GM11168 (cell line): ENCODE results near the gene BMP7.
"Not testable (repeated sequence)": the region's sequence is repeated elsewhere in the genome, so short reads cannot be mapped to it uniquely, and the experiment has no call there.

Source experiments
- in situ Hi-C: fragments of 300-500 bp; cut with MboI; formaldehyde crosslinking; loops from one replicate; pipeline ENCODE4 v1.12.0; 2022; ENCODE audit warnings: low sequenced_read_pairs; ENCODE audit not compliant: unreplicated experiment

BMP7 gene

GRCh38 chr20:57159945-57160610, 106.4 kb downstream of the BMP7 start:
- in situ Hi-C loops: no loop called here

- in situ Hi-C loops: no loop called here
Measured at GRCh38 chr20:57159193-57159851, 107.1 kb downstream of the BMP7 start.

GRCh38 chr20:57158474-57158873, 108.0 kb downstream of the BMP7 start:
- in situ Hi-C loops: no loop called here

- in situ Hi-C loops: not testable (repeated sequence)
Measured at GRCh38 chr20:57157787-57158186, 108.7 kb downstream of the BMP7 start.

- in situ Hi-C loops: no loop called here
Measured at GRCh38 chr20:57157106-57157691, 109.2 kb downstream of the BMP7 start.

GRCh38 chr20:57156011-57156729, 110.3 kb downstream of the BMP7 start:
- in situ Hi-C loops: no loop called here

GRCh38 chr20:57155415-57155814, 111.0 kb downstream of the BMP7 start:
- in situ Hi-C loops: no loop called here

- in situ Hi-C loops: no loop called here
Measured at GRCh38 chr20:57153238-57153905, 113.1 kb downstream of the BMP7 start.

GRCh38 chr20:57152557-57152956, 113.9 kb downstream of the BMP7 start:
- in situ Hi-C loops: no loop called here

- in situ Hi-C loops: no loop called here
Measured at GRCh38 chr20:57150559-57150958, 115.9 kb downstream of the BMP7 start.

- in situ Hi-C loops: no loop called here
Measured at GRCh38 chr20:57148263-57148662, 118.2 kb downstream of the BMP7 start.

- in situ Hi-C loops: no loop called here
Measured at GRCh38 chr20:57147185-57147584, 119.3 kb downstream of the BMP7 start.

GRCh38 chr20:57146155-57146554, 120.3 kb downstream of the BMP7 start:
- in situ Hi-C loops: no loop called here

- in situ Hi-C loops: no loop called here
Measured at GRCh38 chr20:57145089-57145631, 121.3 kb downstream of the BMP7 start.

- in situ Hi-C loops: no loop called here
Measured at GRCh38 chr20:57143173-57143572, 123.3 kb downstream of the BMP7 start.

- in situ Hi-C loops: no loop called here
Measured at GRCh38 chr20:57142667-57143066, 123.8 kb downstream of the BMP7 start.

- in situ Hi-C loops: no loop called here
Measured at GRCh38 chr20:57141492-57141891, 124.9 kb downstream of the BMP7 start.

- in situ Hi-C loops: no loop called here
Measured at GRCh38 chr20:57140416-57140965, 126.0 kb downstream of the BMP7 start.

- in situ Hi-C loops: no loop called here
Measured at GRCh38 chr20:57139342-57140093, 126.9 kb downstream of the BMP7 start.
